Measurements from ENCODE around the gene CFAP410. TPM values are rescaled to one million over a fixed set of nuclear protein-coding genes. Genes with fewer than 3 reads are reported as not detected.
"Not testable (repeated sequence)": the region's sequence is repeated elsewhere in the genome, so short reads cannot be mapped to it uniquely, and the experiment has no call there.

Gene CFAP410
- total RNA-seq, 1 donor from 2014 or later: 24.3 TPM

GRCh38 chr21:44348861-44349260 lies 9.7 kb upstream of the CFAP410 start:
- no peak overlapping the region for H3K4me3 ChIP-seq
- TF ChIP-seq, protein P1, sequence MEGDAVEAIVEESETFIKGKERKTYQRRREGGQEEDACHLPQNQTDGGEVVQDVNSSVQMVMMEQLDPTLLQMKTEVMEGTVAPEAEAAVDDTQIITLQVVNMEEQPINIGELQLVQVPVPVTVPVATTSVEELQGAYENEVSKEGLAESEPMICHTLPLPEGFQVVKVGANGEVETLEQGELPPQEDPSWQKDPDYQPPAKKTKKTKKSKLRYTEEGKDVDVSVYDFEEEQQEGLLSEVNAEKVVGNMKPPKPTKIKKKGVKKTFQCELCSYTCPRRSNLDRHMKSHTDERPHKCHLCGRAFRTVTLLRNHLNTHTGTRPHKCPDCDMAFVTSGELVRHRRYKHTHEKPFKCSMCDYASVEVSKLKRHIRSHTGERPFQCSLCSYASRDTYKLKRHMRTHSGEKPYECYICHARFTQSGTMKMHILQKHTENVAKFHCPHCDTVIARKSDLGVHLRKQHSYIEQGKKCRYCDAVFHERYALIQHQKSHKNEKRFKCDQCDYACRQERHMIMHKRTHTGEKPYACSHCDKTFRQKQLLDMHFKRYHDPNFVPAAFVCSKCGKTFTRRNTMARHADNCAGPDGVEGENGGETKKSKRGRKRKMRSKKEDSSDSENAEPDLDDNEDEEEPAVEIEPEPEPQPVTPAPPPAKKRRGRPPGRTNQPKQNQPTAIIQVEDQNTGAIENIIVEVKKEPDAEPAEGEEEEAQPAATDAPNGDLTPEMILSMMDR (IDR thresholded peaks at IDR 0.05): no peak
- TF ChIP-seq POLR2A (IDR thresholded peaks at IDR 0.05) (no peak), POLR2AphosphoS5 (IDR thresholded peaks at IDR 0.05; ENCODE audit: insufficient read depth in 1 of 2, low read depth in 1 of 2) (no peak)
- H3K9me3 ChIP-seq: no peaks in the 10 kb centered on the region
- no peaks in the 10 kb centered on the region for H3K27me3 ChIP-seq
- no peak for DNase-seq (ENCODE audit: extremely low spot score in 2 of 2)
- H3K36me3 ChIP-seq: no peaks in the 10 kb centered on the region
- intact Hi-C loops (cut with DNase I): no loop called here
- no peak overlapping the region for H3K27ac ChIP-seq
- H3K4me1 ChIP-seq: peaks cover 6% of the 10 kb centered on the region

DNA sequence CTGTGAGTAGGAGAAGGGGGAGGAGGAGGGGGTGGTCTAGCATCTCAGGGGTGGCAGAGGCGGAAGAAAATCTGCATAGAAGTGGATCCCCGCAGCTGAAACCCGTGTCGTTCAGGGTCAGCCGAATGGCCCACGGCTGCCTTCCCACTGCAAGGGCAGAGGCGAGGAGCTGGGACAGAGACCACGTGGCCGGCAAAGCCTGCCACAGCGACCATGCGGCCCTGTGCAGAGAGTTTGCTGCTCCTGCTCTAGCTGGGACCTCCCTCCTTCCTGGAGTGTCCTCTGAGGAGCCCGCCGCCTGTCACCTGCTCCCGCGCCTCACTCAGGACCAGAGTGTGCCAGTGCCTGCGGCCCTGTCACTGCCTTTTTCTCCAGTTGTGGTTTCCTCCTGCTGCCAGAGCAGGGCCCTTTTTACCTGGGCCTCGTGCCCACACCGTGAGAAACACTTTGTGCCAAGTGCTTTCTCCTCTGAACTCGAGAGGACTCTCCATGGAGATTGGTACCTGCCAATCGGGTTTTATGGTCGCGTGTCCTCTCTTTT lies 8.8 kb upstream of the CFAP410 start:
- H3K27ac ChIP-seq: no peak overlapping the region
- H3K27me3 ChIP-seq: no peaks in the 10 kb centered on the region
- intact Hi-C loops (cut with DNase I): no loop called here
- peaks cover 6% of the 10 kb centered on the region for H3K4me1 ChIP-seq
- no peaks in the 10 kb centered on the region for H3K36me3 ChIP-seq
- H3K9me3 ChIP-seq: no peaks in the 10 kb centered on the region
- TF ChIP-seq, protein P1 (IDR thresholded peaks at IDR 0.05): no peak
- TF ChIP-seq POLR2AphosphoS5 (IDR thresholded peaks at IDR 0.05; ENCODE audit: insufficient read depth in 1 of 2, low read depth in 1 of 2) (no peak), POLR2A (IDR thresholded peaks at IDR 0.05) (no peak)
- H3K4me3 ChIP-seq: no peak overlapping the region
- no peak for DNase-seq (ENCODE audit: extremely low spot score in 2 of 2)

GRCh38 chr21:44345495-44345894 lies 6.3 kb upstream of the CFAP410 start:
- DNase-seq (ENCODE audit: extremely low spot score in 2 of 2): no peak
- TF ChIP-seq POLR2A (IDR thresholded peaks at IDR 0.05) (no peak), POLR2AphosphoS5 (IDR thresholded peaks at IDR 0.05; ENCODE audit: insufficient read depth in 1 of 2, low read depth in 1 of 2) (no peak)
- TF ChIP-seq, protein P1 (IDR thresholded peaks at IDR 0.05): no peak
- intact Hi-C loops (cut with DNase I): no loop called here

DNA sequence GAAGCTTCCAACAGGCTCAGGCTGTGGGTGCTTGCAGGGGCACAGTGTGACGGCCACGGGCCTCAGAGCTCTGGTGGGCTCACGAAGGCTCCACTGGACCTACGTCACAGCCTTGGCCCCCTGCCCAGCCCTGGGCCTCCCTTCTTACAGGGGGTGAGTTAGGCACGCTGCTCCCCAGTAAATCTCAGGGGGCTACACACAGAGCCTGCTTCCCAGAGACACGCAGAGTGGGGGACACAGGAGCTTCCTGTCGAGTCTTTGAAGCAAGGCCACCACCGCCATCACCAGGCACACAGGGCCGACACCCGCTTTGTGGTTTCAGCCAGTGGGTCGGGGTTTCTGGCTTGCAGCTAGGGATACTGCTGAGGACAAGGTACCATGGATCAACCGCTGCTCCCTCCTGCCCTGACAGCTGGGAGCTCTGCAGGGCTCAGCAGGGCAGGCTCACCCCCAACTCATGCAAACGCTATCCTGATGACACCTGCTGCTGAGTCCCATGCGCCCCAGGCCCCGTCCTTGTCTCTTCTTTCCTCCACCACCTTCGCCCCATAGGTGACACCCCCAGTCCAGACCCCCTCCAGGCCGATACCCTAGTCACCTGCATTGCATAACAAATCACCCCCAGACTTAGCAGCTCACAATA lies 5.5 kb upstream of the CFAP410 start:
- no peak for DNase-seq (ENCODE audit: extremely low spot score in 2 of 2)
- Histone ChIP-seq H3K4me1 (peaks cover 8% of the 10 kb centered on the region), H3K36me3 (no peaks in the 10 kb centered on the region), H3K4me3 (no peak overlapping the region), H3K27me3 (no peaks in the 10 kb centered on the region), H3K9me3 (no peaks in the 10 kb centered on the region), H3K27ac (no peak overlapping the region)
- intact Hi-C loops (cut with DNase I): no loop called here
- TF ChIP-seq, protein P1 (IDR thresholded peaks at IDR 0.05): no peak
- TF ChIP-seq POLR2A (IDR thresholded peaks at IDR 0.05) (no peak), POLR2AphosphoS5 (IDR thresholded peaks at IDR 0.05; ENCODE audit: insufficient read depth in 1 of 2, low read depth in 1 of 2) (no peak)

More at GRCh38 chr21:44345495-44345894, 6.3 kb upstream of the CFAP410 start:
- Histone ChIP-seq H3K4me1 (no peaks in the 10 kb centered on the region), H3K9me3 (no peaks in the 10 kb centered on the region), H3K27me3 (no peaks in the 10 kb centered on the region), H3K4me3 (no peak overlapping the region), H3K36me3 (no peaks in the 10 kb centered on the region), H3K27ac (no peak overlapping the region)

DNA sequence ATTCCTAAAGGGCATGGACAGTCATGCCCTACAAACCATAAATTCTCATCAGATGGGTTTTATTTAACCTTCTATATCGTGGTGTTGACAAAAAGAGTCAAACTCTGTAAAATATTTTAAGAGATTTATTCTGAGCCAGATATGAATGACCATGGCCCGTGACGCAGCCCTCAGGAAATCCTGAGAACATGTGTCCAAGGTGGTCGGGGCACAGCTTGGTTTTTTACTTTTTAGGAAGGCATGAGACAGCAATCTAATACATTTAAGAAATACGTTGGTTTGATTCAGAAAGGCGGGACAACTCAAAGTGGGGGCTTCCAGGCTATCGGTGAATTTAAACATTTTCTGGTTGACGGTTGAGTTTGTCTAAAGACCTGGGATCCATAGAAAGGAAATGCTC lies 3.8 kb upstream of the CFAP410 start:
- H3K9me3 ChIP-seq; H3K27me3 ChIP-seq; DNase-seq (ENCODE audit: extremely low spot score in 2 of 2); H3K27ac ChIP-seq; H3K4me3 ChIP-seq; H3K36me3 ChIP-seq; intact Hi-C loops (cut with DNase I): not testable (repeated sequence)
- H3K4me1 ChIP-seq: peaks cover 16% of the 10 kb centered on the region

- DNase-seq (ENCODE audit: extremely low spot score in 2 of 2); intact Hi-C loops (cut with DNase I): not testable (repeated sequence)
Measured at GRCh38 chr21:44341726-44342458, 2.7 kb upstream of the CFAP410 start.

More at GRCh38 chr21:44341726-44342458, 2.7 kb upstream of the CFAP410 start:
- peaks cover 26% of the 10 kb centered on the region for H3K4me1 ChIP-seq
- H3K27me3 ChIP-seq, H3K9me3 ChIP-seq, H3K4me3 ChIP-seq, H3K27ac ChIP-seq, H3K36me3 ChIP-seq: not testable (repeated sequence)

Measured in vagina (tissue), 2 donors.